IMR-90 (cell line): ENCODE measurements around the gene TESK2.
"Not testable (repeated sequence)": the region's sequence is repeated elsewhere in the genome, so short reads cannot be mapped to it uniquely, and the experiment has no call there.

Experiments used
- CEBPB ChIP-seq: IDR thresholded peaks from 2 replicates; pipeline ENCODE4 v1.6.1; 2012; ENCODE audit warnings: low read depth, low read length, improper control_type of control experiment
- CTCF ChIP-seq: conservative IDR thresholded peaks from 2 replicates; pipeline ENCODE4 v1.5.1; 2012; ENCODE audit warnings: mild to moderate bottlenecking, low read depth, low read length, improper control_type of control experiment
- ELK1 ChIP-seq: fragments of 150-350 bp; IDR thresholded peaks from 2 replicates; pipeline ENCODE4 v1.6.1; 2016; ENCODE audit warnings: low read depth, mild to moderate bottlenecking, low read length, moderate library complexity, borderline replicate concordance
- FOS ChIP-seq: fragments of 150-350 bp; IDR thresholded peaks from 2 replicates; pipeline ENCODE4 v1.6.1; 2016; ENCODE audit warnings: low read depth, low read length
- MAFK ChIP-seq: IDR thresholded peaks from 2 replicates; pipeline ENCODE4 v1.6.1; 2012; ENCODE audit warnings: low read depth, low read length, improper control_type of control experiment
- MAZ ChIP-seq: IDR thresholded peaks from 2 replicates; pipeline ENCODE4 v1.6.1; 2012; ENCODE audit warnings: low read depth, mild to moderate bottlenecking, low read length, improper control_type of control experiment, moderate library complexity, borderline replicate concordance
- MXI1 ChIP-seq: IDR thresholded peaks from 2 replicates; pipeline ENCODE4 v1.6.1; 2012; ENCODE audit warnings: low read depth, mild to moderate bottlenecking, low read length, moderate library complexity, borderline replicate concordance
- NFE2L2 ChIP-seq: fragments of 150-350 bp; IDR thresholded peaks from 2 replicates; pipeline ENCODE4 v1.6.1; 2016; ENCODE audit warnings: low read depth, mild to moderate bottlenecking, low read length
- POLR2A ChIP-seq: IDR thresholded peaks from 2 replicates; pipeline ENCODE4 v1.6.1; 2012; ENCODE audit warnings: mild to moderate bottlenecking, low read depth, low read length
- RAD21 ChIP-seq: IDR thresholded peaks from 2 replicates; pipeline ENCODE4 v1.6.1; 2012; ENCODE audit warnings: low read length, improper control_type of control experiment
- RCOR1 ChIP-seq: IDR thresholded peaks from 2 replicates; pipeline ENCODE4 v1.6.1; 2012; ENCODE audit warnings: mild to moderate bottlenecking, low read length, improper control_type of control experiment; ENCODE audit not compliant: insufficient replicate concordance
- SMC3 ChIP-seq: fragments of 150-350 bp; IDR thresholded peaks from 2 replicates; pipeline ENCODE4 v1.6.1; 2016; ENCODE audit warnings: low read depth, mild to moderate bottlenecking, antibody characterized with exemption, low read length, moderate library complexity
- USF2 ChIP-seq: fragments of 150-350 bp; IDR thresholded peaks from 2 replicates; pipeline ENCODE4 v1.6.1; 2017; ENCODE audit warnings: mild to moderate bottlenecking, antibody characterized with exemption, low read length, low read depth

- TF ChIP-seq CTCF, POLR2A, RCOR1, FOS, NFE2L2, MXI1, RAD21, ELK1, CEBPB, USF2, SMC3, MAZ, MAFK: not testable (repeated sequence)
Measured at GRCh38 chr1:45474194-45474593, 16.8 kb downstream of the TESK2 start.
